ENCODE measurements around the gene DCX.

GRCh38 chrX:111382277-111382676 lies 29.7 kb downstream of the DCX start:
- TF ChIP-seq CTCF (IDR thresholded peaks at IDR 0.05) (no peak), POLR2A (IDR thresholded peaks at IDR 0.05) (no peak)
